ENCODE results near the gene ASB18.
"Not testable (repeated sequence)": the region's sequence is repeated elsewhere in the genome, so short reads cannot be mapped to it uniquely, and the experiment has no call there.

Gene ASB18

DNA sequence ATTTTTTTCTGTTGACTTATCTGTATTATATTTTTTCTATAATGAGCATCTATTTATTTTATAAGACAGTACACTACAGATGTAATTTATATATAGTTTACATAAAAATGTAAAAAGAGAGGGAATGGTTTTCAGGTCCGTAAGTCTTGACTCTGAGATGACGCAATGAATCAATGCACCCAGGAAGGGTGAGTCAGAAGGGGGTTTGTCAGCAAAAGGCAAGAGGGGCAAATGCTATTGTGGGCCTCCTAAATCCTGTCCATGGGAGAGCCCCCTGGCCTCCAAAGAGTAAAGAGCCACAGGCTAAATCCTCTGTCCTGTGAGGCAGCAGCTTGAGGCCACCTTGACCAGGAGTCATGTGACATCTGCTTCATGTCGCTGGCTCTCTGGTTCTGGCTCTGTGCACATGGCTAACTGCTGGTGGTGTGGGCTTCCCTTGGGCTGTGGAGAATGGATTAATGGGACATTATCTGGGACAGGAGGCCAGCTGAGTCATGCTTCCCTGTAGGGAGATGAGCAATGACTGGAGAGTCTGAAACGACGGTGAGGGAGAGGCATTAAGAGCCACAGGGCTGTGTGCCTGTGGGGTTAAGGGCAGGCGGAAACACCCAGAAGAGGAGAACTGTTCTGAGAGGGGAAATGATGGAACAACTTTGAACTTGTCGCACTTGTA, 22.8 kb upstream of the ASB18 start:
- DNase-seq (ENCODE audit: low spot score): no peak

GRCh38 chr2:236284208-236284607, 20.0 kb upstream of the ASB18 start:
- no peak for DNase-seq (ENCODE audit: low spot score)

GRCh38 chr2:236282406-236282805, 18.2 kb upstream of the ASB18 start:
- no peak for DNase-seq (ENCODE audit: low spot score)

DNA sequence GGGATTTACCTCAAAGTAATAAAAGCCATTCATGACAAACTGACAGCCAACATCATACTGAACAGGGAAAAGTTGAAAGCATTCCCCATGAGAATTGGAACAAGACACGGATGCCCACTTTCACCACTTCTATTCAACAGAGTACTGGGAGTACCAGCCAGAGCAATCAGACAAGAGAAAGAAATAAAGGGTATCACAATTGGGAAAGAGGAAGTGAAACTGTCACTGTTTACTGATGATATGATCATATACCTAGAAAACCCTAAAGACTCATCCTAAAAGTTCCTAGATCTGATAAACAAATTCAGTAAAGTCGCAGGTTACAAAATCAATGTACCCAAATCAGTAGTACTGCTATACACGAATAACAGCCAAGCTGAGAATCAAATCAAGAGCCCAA, 17.2 kb upstream of the ASB18 start:
- no peak for DNase-seq (ENCODE audit: low spot score)

- DNase-seq (ENCODE audit: low spot score): no peak
Observed at GRCh38 chr2:236273126-236273525, 8.9 kb upstream of the ASB18 start.

DNA sequence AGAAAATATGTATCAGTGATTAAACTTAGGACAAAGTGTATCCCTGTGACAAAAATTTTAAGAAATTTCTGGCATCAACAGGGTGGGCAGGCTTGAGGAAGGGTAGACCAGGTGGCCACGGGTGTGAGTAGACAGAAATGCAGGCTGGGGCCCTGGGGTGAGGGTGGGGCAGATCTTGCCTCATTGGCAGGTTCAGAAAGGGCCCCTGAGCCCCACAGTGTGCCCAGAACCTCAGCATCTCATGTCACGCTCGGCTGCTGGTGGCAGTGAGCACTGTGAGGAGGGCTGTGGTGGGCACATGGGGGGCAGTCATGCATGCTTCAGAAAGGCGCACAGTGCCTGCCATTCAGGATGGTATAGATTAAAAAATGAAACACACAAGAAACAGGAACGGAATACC, 7.6 kb upstream of the ASB18 start:
- DNase-seq (ENCODE audit: low spot score): no peak

- DNase-seq (ENCODE audit: low spot score): not testable (repeated sequence)
Observed at GRCh38 chr2:236269876-236270275, 5.7 kb upstream of the ASB18 start.

- DNase-seq (ENCODE audit: low spot score): no peak
Observed at GRCh38 chr2:236265675-236266074, 1.5 kb upstream of the ASB18 start.

DNA sequence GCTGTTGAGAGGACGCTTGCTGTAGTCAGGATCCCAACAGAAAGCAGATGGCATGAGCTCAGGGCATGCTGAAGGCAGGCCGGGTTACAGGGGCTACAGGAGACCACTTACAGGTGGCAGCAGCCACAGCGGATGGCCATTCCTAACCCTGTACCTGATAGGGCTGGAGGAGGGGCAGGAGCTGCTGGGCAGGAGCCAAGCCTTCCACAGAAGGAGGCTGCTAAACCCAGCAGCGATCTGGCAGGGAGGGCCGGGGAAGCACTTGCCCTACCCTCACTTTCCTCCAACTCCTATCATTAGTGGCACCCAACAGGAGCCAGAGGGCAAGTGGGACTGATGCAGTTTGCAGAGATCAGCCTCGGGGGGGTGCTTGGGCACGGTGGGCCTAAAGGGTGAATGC, 2.0 kb downstream of the ASB18 start:
- no peak for DNase-seq (ENCODE audit: low spot score)

GRCh38 chr2:236261452-236261851, 2.8 kb downstream of the ASB18 start:
- no peak for DNase-seq (ENCODE audit: low spot score)

- DNase-seq (ENCODE audit: low spot score): no peak
Observed at GRCh38 chr2:236259371-236259770, 4.8 kb downstream of the ASB18 start.

- no peak for DNase-seq (ENCODE audit: low spot score)
Observed at GRCh38 chr2:236257575-236257974, 6.6 kb downstream of the ASB18 start.

DNA sequence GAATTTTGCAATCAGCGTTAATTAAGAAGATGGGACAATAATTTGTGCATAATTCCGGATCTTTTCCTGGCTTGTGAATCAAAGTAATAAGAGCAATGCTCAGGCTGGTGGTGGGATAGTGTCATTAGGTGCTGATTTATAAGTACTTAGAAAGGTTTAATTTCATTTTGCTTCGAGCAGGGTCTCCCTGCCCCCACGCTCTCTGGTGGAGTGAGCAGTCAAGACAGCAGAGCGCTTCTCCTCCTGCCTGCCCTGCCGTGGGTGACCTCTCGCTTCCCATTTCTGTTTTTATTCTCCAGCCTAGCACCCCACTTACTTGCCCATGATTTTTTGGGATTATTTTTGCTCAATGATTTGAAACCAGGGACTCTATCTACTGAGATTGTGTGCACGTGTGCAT, 7.1 kb downstream of the ASB18 start:
- no peak for DNase-seq (ENCODE audit: low spot score)

GRCh38 chr2:236256366-236256985, 7.7 kb downstream of the ASB18 start:
- DNase-seq (ENCODE audit: low spot score): no peak

GRCh38 chr2:236254674-236255073, 9.5 kb downstream of the ASB18 start:
- no peak for DNase-seq (ENCODE audit: low spot score)

DNA sequence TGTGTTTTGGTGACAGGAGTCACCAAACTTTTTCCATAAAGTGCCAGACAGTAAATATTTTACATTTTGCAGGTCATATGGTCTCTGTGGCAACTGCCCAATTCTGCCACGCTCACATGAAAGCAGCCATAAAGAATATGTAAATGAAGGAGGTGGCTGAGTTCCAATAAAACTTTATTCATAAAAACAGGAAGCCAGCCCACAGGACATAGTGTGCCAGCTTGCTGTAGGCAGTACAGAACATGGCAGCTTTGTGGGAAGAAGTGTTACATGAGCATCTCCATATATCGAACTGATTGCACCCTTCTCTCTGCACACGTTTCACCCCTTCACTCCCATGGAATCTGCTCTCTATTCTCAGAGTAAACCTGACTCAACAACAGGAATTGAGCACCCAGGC, 10.2 kb downstream of the ASB18 start:
- no peak for DNase-seq (ENCODE audit: low spot score)

GRCh38 chr2:236252602-236253001, 11.6 kb downstream of the ASB18 start:
- DNase-seq (ENCODE audit: low spot score): no peak

DNA sequence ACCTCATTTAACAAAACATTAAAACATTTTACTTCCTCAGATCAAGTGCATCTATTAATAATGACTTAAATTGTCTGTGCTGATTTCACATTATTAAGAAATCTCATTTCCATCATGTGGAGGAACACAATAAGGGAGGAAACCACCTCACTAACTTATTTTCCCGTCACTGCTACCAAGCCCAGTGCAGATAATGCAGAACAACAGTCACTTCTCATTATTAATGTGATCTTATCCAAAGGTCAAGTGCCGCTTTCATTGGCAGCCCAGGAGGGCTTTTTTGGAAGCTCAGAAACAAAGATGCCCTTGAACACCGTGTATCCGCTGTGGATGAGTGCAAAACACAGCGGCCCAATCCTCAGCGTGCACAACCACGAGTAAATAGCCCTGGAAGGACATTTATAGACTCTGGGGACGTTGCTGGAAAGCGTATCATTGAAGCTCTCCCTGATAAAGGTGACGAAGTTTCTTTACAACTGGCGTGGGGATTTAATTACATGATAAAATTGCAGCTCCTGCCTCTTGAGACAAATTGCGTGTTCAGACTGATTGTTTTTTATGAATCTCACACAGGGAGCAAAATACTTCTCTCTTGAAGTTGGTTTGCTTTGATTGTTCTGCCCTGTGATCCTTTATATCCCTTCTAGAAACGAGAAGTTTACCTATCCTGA, 13.2 kb downstream of the ASB18 start:
- DNase-seq (ENCODE audit: low spot score): no peak

DNA sequence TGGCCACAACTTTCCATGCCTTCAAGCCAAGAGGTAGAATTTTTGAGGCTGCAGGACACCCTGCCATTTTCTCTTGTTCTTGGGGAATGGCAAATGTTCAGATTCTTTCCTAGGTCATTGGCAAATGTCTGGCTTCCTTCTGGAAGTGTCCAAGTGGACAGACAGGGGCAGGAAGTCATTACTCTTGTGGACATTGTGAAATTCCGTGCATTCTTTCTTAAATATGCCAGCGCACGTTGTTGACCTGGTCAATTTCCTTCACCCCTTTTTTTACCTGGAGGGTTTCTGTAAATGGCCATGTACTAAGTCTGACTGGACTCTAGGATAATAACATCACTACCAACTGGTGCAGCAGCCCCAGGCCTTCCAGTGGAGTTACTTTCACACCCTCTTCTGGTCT, 13.9 kb downstream of the ASB18 start:
- no peak for DNase-seq (ENCODE audit: low spot score)

DNA sequence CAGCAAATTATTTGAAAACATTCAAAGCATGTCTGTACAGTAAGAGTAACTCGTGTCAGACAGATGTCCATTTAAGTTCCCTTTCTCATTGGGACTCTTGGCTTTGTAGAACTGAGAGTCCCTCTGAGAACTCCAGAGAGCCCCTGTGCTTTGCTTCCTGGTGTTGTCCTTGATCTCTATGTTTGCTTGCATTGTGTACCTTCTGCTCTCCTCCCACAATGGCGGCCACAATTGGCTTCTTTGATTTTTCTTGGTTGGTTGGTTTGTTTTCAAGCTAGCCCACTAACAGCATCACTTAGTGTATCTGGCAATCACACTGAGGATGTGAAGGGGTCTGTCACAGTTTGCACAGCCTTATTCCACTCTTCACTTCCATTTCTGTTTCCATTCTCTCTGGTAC, 15.1 kb downstream of the ASB18 start:
- no peak for DNase-seq (ENCODE audit: low spot score)

- no peak for DNase-seq (ENCODE audit: low spot score)
Observed at GRCh38 chr2:236246711-236247246, 17.4 kb downstream of the ASB18 start.

DNA sequence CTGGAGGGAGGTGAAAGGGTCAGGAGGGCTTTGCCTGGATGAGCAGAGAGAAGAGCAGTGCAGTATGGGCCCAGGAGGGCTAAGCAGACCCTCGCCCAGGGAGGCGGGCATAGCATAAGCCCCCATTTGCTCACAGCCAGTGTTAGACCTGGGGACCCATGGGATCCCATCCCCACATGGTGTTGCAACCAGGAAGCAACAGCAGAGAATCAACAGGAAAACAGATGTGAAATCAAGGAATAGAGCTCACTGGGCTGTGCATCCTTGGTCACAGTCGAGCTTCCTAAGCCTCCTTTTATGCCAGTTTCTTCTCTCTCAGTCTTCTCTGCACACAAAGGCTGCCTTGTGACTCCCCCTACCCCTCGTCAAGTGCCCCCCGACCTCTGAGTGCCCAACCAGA, 19.9 kb downstream of the ASB18 start:
- DNase-seq (ENCODE audit: low spot score): no peak

DNA sequence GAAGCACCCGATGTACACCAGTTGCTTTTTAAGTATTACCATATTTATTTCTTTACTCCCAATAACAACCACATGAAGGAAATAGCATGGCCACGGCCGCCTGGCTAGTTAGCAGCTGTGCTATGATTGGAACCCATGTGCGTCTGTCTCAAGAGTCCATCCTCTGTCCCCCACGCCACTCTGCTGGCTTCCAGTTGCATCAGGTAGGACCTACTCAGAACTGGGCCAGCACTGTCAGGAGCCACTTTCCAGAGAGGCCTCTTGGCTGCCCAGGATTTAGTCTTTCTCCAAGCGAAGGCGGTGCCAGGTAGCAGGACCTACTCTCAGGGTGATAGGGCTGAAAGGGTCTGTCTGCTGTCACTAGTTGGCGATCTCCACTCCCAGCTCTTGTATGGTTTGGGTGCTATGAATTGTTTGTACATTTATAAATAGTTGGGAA, 22.1 kb downstream of the ASB18 start:
- DNase-seq (ENCODE audit: low spot score): no peak
